GM23338 (cell line): ENCODE measurements around the gene SYNDIG1L. TPM values are rescaled to one million over a fixed set of nuclear protein-coding genes. Genes with fewer than 3 reads are reported as not detected.

ENCODE experiments used
- ATAC-seq: fragments of 200-7000 bp; cut with Tn5 transposase; 3 replicates; pipeline ENCODE4 v1.9.1; 2020
- DNase-seq: peaks from one replicate; pipeline ENCODE4 v3.0.0-alpha.2; 2015; ENCODE audit warnings: low spot score
- H2AFZ ChIP-seq: fragments of 200-600 bp; sonication (generic); 2 replicates; pipeline ENCODE4 v1.8.0; 2016; ENCODE audit warnings: antibody characterized with exemption, mild to moderate bottlenecking, moderate library complexity
- H3F3A ChIP-seq: fragments of 200-600 bp; sonication (generic); replicated peaks from 2 replicates; pipeline ENCODE4 v1.8.0; 2017; ENCODE audit warnings: antibody characterized with exemption, mixed run types, low read depth
- H3K27ac ChIP-seq: fragments of 200-600 bp; sonication (generic); 2 replicates; pipeline ENCODE4 v1.6.1; 2016; ENCODE audit warnings: low read depth
- H3K27me3 ChIP-seq: fragments of 200-600 bp; sonication (generic); 2 replicates; pipeline ENCODE4 v1.8.0; 2016; ENCODE audit warnings: mild to moderate bottlenecking, mixed run types, moderate library complexity; ENCODE audit not compliant: insufficient read depth
- H3K36me3 ChIP-seq: fragments of 200-600 bp; sonication (generic); 2 replicates; pipeline ENCODE4 v1.8.0; 2016; ENCODE audit warnings: mild to moderate bottlenecking; ENCODE audit not compliant: insufficient read depth
- H3K4me1 ChIP-seq: fragments of 200-600 bp; sonication (generic); 2 replicates; pipeline ENCODE4 v1.8.0; 2016; ENCODE audit warnings: mild to moderate bottlenecking, moderate library complexity; ENCODE audit not compliant: insufficient read depth
- H3K4me2 ChIP-seq: fragments of 200-600 bp; sonication (generic); 2 replicates; pipeline ENCODE4 v1.7.1; 2017; ENCODE audit warnings: mixed run types
- H3K4me3 ChIP-seq: fragments of 200-600 bp; sonication (generic); 2 replicates; pipeline ENCODE4 v1.6.1; 2016; ENCODE audit warnings: mixed run types
- H3K79me2 ChIP-seq: fragments of 200-600 bp; sonication (generic); replicated peaks from 2 replicates; pipeline ENCODE4 v1.8.0; 2017; ENCODE audit warnings: mild to moderate bottlenecking; ENCODE audit not compliant: insufficient read depth
- H3K9me2 ChIP-seq: fragments of 200-600 bp; sonication (generic); 2 replicates; pipeline ENCODE4 v1.8.0; 2017; ENCODE audit not compliant: insufficient read depth
- H4K20me1 ChIP-seq: fragments of 200-600 bp; sonication (generic); replicated peaks from 2 replicates; pipeline ENCODE4 v1.8.0; 2017; ENCODE audit warnings: mild to moderate bottlenecking; ENCODE audit not compliant: insufficient read depth
- H3K27ac Mint-ChIP-seq: 2 replicates; pipeline ENCODE4 v1.8.0; 2020; ENCODE audit warnings: inconsistent platforms, mild to moderate bottlenecking, moderate library complexity, mixed read lengths
- H3K27me3 Mint-ChIP-seq: 3 replicates; pipeline ENCODE4 v1.8.0; 2022; ENCODE audit warnings: low read depth, mild to moderate bottlenecking, moderate library complexity, mixed read lengths, inconsistent platforms; ENCODE audit not compliant: insufficient read depth, poor library complexity
- H3K36me3 Mint-ChIP-seq: 3 replicates; pipeline ENCODE4 v1.8.0; 2021; ENCODE audit warnings: low read depth, mild to moderate bottlenecking, inconsistent platforms, moderate library complexity, mixed read lengths
- H3K4me1 Mint-ChIP-seq: 3 replicates; pipeline ENCODE4 v1.8.0; 2020; ENCODE audit warnings: mild to moderate bottlenecking, inconsistent platforms, mixed read lengths
- H3K4me3 Mint-ChIP-seq: 3 replicates; pipeline ENCODE4 v1.8.0; 2021; ENCODE audit warnings: moderate library complexity, mild to moderate bottlenecking, inconsistent platforms, mixed read lengths
- H3K9me3 Mint-ChIP-seq: 3 replicates; pipeline ENCODE4 v1.8.0; 2020; ENCODE audit warnings: moderate library complexity, mild to moderate bottlenecking, inconsistent platforms, mixed read lengths
- CREB1 ChIP-seq: fragments of 250-450 bp; sonication (Bioruptor Pico); IDR thresholded peaks from 2 replicates; pipeline ENCODE4 v1.5.0; 2020; ENCODE audit warnings: low read depth, mild to moderate bottlenecking, moderate library complexity
- EZH2 ChIP-seq: fragments of 200-600 bp; sonication (generic); IDR thresholded peaks from one replicate; pipeline ENCODE4 v1.8.0; 2017; ENCODE audit warnings: antibody characterized with exemption, mild to moderate bottlenecking, low read depth; ENCODE audit not compliant: unreplicated experiment
- JUNB ChIP-seq: IDR thresholded peaks from one replicate; pipeline ENCODE4 v1.6.1; 2016; ENCODE audit warnings: antibody characterized with exemption; ENCODE audit not compliant: unreplicated experiment
- NANOG ChIP-seq: IDR thresholded peaks from 2 replicates; pipeline ENCODE4 v1.6.1; 2016; ENCODE audit warnings: antibody characterized with exemption, borderline replicate concordance
- POLR2AphosphoS5 ChIP-seq: IDR thresholded peaks from 2 replicates; pipeline ENCODE4 v1.6.1; 2016; ENCODE audit warnings: antibody characterized with exemption, low read depth
- REST ChIP-seq: IDR thresholded peaks from one replicate; pipeline ENCODE4 v1.6.1; 2018; ENCODE audit warnings: antibody characterized with exemption; ENCODE audit not compliant: unreplicated experiment
- STAT1 ChIP-seq: IDR thresholded peaks from one replicate; pipeline ENCODE4 v1.6.1; 2016; ENCODE audit warnings: antibody characterized with exemption; ENCODE audit not compliant: unreplicated experiment
- ZNF114 ChIP-seq: fragments of 250-450 bp; sonication (Bioruptor Pico); IDR thresholded peaks from 2 replicates; pipeline ENCODE4 v1.5.0; 2020; ENCODE audit warnings: mild to moderate bottlenecking, moderate library complexity
- ZNF331 ChIP-seq: fragments of 250-450 bp; sonication (Bioruptor Pico); IDR thresholded peaks from 2 replicates; pipeline ENCODE4 v1.5.0; 2020; ENCODE audit warnings: low read depth, mild to moderate bottlenecking, moderate library complexity
- polyA plus RNA-seq: library from polyadenylated mRNA; unstranded; fragments of >200 nt; fragmentation: Nextera tagmentation; extraction: Ambion mirVana; gene quantifications from 2 replicates; pipeline ENCODE4 v1.2.1, GENCODE V29; 2016
- total RNA-seq: library from RNA; depleted of rRNA; stranded (reverse); fragments of >200 nt; shearing (Covaris generic); gene quantifications from 2 replicates; pipeline ENCODE4 v1.2.3, GENCODE V29; 2014
- TF ChIP-seq, protein P1 (sequence below): fragments of 250-450 bp; sonication (Bioruptor Pico); IDR thresholded peaks from 2 replicates; pipeline ENCODE4 v1.5.0; 2020; ENCODE audit warnings: mild to moderate bottlenecking, moderate library complexity

SYNDIG1L gene
- total and polyA plus RNA-seq, 2 experiments from 2014 or later = 0.65 to 2.1 TPM

DNA sequence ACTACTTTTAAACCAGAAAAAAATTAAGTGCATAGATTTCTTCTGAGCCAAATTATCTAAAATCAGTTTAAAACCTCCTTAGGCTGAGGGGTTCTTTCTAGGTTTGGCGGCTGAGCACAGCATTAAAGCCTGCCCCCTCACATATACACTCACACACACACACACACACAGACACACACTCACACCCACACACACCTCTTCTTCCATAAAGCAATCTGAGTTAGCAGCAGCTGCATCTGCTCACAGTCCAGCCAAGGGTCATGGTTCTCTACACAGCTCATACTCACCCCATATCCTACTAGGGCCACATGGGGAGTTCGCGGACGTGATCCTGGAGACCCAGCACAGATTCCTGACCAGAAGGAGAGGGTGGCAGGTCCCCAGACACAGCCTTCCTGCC is 12.4 kb downstream of the SYNDIG1L start (continued):
- TF ChIP-seq, protein P1, sequence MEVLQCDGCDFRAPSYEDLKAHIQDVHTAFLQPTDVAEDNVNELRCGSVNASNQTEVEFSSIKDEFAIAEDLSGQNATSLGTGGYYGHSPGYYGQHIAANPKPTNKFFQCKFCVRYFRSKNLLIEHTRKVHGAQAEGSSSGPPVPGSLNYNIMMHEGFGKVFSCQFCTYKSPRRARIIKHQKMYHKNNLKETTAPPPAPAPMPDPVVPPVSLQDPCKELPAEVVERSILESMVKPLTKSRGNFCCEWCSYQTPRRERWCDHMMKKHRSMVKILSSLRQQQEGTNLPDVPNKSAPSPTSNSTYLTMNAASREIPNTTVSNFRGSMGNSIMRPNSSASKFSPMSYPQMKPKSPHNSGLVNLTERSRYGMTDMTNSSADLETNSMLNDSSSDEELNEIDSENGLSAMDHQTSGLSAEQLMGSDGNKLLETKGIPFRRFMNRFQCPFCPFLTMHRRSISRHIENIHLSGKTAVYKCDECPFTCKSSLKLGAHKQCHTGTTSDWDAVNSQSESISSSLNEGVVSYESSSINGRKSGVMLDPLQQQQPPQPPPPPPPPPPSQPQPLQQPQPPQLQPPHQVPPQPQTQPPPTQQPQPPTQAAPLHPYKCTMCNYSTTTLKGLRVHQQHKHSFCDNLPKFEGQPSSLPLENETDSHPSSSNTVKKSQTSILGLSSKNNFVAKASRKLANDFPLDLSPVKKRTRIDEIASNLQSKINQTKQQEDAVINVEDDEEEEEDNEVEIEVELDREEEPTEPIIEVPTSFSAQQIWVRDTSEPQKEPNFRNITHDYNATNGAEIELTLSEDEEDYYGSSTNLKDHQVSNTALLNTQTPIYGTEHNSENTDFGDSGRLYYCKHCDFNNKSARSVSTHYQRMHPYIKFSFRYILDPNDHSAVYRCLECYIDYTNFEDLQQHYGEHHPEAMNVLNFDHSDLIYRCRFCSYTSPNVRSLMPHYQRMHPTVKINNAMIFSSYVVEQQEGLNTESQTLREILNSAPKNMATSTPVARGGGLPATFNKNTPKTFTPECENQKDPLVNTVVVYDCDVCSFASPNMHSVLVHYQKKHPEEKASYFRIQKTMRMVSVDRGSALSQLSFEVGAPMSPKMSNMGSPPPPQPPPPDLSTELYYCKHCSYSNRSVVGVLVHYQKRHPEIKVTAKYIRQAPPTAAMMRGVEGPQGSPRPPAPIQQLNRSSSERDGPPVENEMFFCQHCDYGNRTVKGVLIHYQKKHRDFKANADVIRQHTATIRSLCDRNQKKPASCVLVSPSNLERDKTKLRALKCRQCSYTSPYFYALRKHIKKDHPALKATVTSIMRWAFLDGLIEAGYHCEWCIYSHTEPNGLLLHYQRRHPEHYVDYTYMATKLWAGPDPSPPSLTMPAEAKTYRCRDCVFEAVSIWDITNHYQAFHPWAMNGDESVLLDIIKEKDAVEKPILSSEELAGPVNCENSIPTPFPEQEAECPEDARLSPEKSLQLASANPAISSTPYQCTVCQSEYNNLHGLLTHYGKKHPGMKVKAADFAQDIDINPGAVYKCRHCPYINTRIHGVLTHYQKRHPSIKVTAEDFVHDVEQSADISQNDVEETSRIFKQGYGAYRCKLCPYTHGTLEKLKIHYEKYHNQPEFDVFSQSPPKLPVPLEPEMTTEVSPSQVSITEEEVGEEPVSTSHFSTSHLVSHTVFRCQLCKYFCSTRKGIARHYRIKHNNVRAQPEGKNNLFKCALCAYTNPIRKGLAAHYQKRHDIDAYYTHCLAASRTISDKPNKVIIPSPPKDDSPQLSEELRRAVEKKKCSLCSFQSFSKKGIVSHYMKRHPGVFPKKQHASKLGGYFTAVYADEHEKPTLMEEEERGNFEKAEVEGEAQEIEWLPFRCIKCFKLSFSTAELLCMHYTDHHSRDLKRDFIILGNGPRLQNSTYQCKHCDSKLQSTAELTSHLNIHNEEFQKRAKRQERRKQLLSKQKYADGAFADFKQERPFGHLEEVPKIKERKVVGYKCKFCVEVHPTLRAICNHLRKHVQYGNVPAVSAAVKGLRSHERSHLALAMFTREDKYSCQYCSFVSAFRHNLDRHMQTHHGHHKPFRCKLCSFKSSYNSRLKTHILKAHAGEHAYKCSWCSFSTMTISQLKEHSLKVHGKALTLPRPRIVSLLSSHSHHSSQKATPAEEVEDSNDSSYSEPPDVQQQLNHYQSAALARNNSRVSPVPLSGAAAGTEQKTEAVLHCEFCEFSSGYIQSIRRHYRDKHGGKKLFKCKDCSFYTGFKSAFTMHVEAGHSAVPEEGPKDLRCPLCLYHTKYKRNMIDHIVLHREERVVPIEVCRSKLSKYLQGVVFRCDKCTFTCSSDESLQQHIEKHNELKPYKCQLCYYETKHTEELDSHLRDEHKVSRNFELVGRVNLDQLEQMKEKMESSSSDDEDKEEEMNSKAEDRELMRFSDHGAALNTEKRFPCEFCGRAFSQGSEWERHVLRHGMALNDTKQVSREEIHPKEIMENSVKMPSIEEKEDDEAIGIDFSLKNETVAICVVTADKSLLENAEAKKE (CRISPR knock-in tag) = no peak
- no peak for TF ChIP-seq ZNF114 (CRISPR knock-in tag)
- TF ChIP-seq ZNF331 (CRISPR knock-in tag) = no peak

DNA sequence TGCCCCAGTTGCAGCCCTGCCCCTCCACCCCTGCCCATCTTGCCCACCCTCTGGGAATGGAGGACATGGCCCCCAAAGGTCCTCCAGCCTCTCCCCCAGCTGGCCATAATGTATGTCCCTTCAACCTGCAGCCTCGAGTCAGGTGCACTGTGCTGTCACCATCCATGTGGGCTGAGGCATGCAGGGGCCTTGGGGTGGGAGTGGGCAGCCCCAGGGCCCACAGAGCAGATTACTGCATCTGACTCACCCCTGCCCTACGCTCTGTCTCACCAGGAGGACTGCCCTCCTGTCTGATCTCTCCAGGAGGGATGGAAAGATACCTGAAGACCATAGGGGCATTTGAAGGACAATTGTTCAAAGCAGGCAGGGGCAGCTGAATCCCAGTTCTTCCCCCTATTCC is 13.3 kb downstream of the SYNDIG1L start:
- no peaks in the 10 kb centered on the region for H3K36me3 ChIP-seq
- Mint-ChIP-seq H3K9me3 (no peaks in the 10 kb centered on the region), H3K4me1 (peaks cover 24% of the 10 kb centered on the region), H3K4me3 (no peak overlapping the region), H3K36me3 (no peaks in the 10 kb centered on the region), H3K27me3 (peaks cover 12% of the 10 kb centered on the region), H3K27ac (no peak overlapping the region)
- no peak for DNase-seq
- peaks cover 21% of the 10 kb centered on the region for H3K4me1 ChIP-seq
- H3K27ac ChIP-seq = no peak overlapping the region
- no peak overlapping the region for H2AFZ ChIP-seq
- H3K4me3 ChIP-seq = no peak overlapping the region
- H3F3A ChIP-seq = no peaks in the 10 kb centered on the region
- no peaks in the 10 kb centered on the region for H3K9me2 ChIP-seq
- H3K79me2 ChIP-seq = no peaks in the 10 kb centered on the region
- H3K27me3 ChIP-seq = no peaks in the 10 kb centered on the region
- H4K20me1 ChIP-seq = no peaks in the 10 kb centered on the region
- no peak overlapping the region for H3K4me2 ChIP-seq
- ATAC-seq = no peak
- no peak for TF ChIP-seq NANOG
- no peak for TF ChIP-seq STAT1
- no peak for TF ChIP-seq EZH2
- TF ChIP-seq REST = no peak
- TF ChIP-seq JUNB = no peak
- TF ChIP-seq CREB1 = no peak
- TF ChIP-seq POLR2AphosphoS5 = no peak
